Chondrocyte (in vitro differentiated cells): ENCODE measurements around the gene RPUSD4. TPM values are rescaled to one million over a fixed set of nuclear protein-coding genes. Genes with fewer than 3 reads are reported as not detected.

Experiments used
- DNase-seq: peaks from one replicate; pipeline ENCODE4 v3.0.0; 2021; ENCODE audit warnings: mixed read lengths, low spot score
- H3K27ac Mint-ChIP-seq: one replicate; pipeline ENCODE4 v1.8.0; 2021; ENCODE audit warnings: mild to moderate bottlenecking, moderate library complexity, mixed read lengths; ENCODE audit not compliant: unreplicated experiment
- H3K27me3 Mint-ChIP-seq: 2 replicates; pipeline ENCODE4 v1.8.0; 2021; ENCODE audit warnings: low read depth, mixed read lengths
- H3K36me3 Mint-ChIP-seq: 2 replicates; pipeline ENCODE4 v1.8.0; 2021; ENCODE audit warnings: low read depth, mixed read lengths
- H3K4me1 Mint-ChIP-seq: 2 replicates; pipeline ENCODE4 v1.8.0; 2021; ENCODE audit warnings: low read depth, mild to moderate bottlenecking, mixed read lengths
- H3K4me3 Mint-ChIP-seq: one replicate; pipeline ENCODE4 v1.8.0; 2021; ENCODE audit warnings: mild to moderate bottlenecking, moderate library complexity, mixed read lengths; ENCODE audit not compliant: unreplicated experiment
- H3K9me3 Mint-ChIP-seq: 2 replicates; pipeline ENCODE4 v1.8.0; 2021; ENCODE audit warnings: low read depth, mixed read lengths
- CTCF ChIP-seq: fragments of 200-600 bp; sonication (generic); IDR thresholded peaks from 2 replicates; pipeline ENCODE4 v1.5.0; 2021; ENCODE audit warnings: antibody characterized with exemption, mild to moderate bottlenecking, moderate library complexity
- total RNA-seq: library from RNA; stranded (reverse); gene quantifications from 3 replicates; pipeline ENCODE4 v1.2.1, GENCODE V29; 2021

Gene RPUSD4
- total RNA-seq, 1 donor from 2014 or later: 16.2 TPM

GRCh38 chr11:126158054-126158791, 53.2 kb downstream of the RPUSD4 start:
- H3K36me3 Mint-ChIP-seq: no peaks in the 10 kb centered on the region
- no peak for DNase-seq
- no peak overlapping the region for H3K4me3 Mint-ChIP-seq
- TF ChIP-seq CTCF: no peak
- peaks cover 23% of the 10 kb centered on the region for H3K4me1 Mint-ChIP-seq
- H3K27ac Mint-ChIP-seq: no peak overlapping the region
- no peaks in the 10 kb centered on the region for H3K9me3 Mint-ChIP-seq
- H3K27me3 Mint-ChIP-seq: peaks cover 3% of the 10 kb centered on the region

GRCh38 chr11:126157326-126158030, 54.0 kb downstream of the RPUSD4 start:
- H3K36me3 Mint-ChIP-seq: no peaks in the 10 kb centered on the region
- no peak overlapping the region for H3K4me3 Mint-ChIP-seq
- no peak overlapping the region for H3K27ac Mint-ChIP-seq
- H3K9me3 Mint-ChIP-seq: peaks cover 2% of the 10 kb centered on the region
- DNase-seq: peak; percentile 1
- H3K4me1 Mint-ChIP-seq: peaks cover 23% of the 10 kb centered on the region
- no peak for TF ChIP-seq CTCF
- peaks cover 3% of the 10 kb centered on the region for H3K27me3 Mint-ChIP-seq

- Mint-ChIP-seq H3K9me3 (peaks cover 8% of the 10 kb centered on the region), H3K36me3 (peaks cover 4% of the 10 kb centered on the region), H3K27me3 (peaks cover 3% of the 10 kb centered on the region), H3K27ac (no peak overlapping the region), H3K4me1 (peaks cover 20% of the 10 kb centered on the region), H3K4me3 (no peak overlapping the region)
- TF ChIP-seq CTCF: no peak
- peak; percentile 0 for DNase-seq
Measured at GRCh38 chr11:126156814-126157213, 54.6 kb downstream of the RPUSD4 start.

- no peak overlapping the region for H3K27ac Mint-ChIP-seq
- peaks cover 16% of the 10 kb centered on the region for H3K4me1 Mint-ChIP-seq
- peaks cover 4% of the 10 kb centered on the region for H3K36me3 Mint-ChIP-seq
- peaks cover 3% of the 10 kb centered on the region for H3K27me3 Mint-ChIP-seq
- H3K9me3 Mint-ChIP-seq: peaks cover 8% of the 10 kb centered on the region
- no peak for TF ChIP-seq CTCF
- peak; percentile 14 for DNase-seq
- no peak overlapping the region for H3K4me3 Mint-ChIP-seq
Measured at GRCh38 chr11:126155402-126156187, 55.9 kb downstream of the RPUSD4 start.

GRCh38 chr11:126154691-126155090, 56.8 kb downstream of the RPUSD4 start:
- peaks cover 3% of the 10 kb centered on the region for H3K27me3 Mint-ChIP-seq
- H3K27ac Mint-ChIP-seq: no peak overlapping the region
- H3K9me3 Mint-ChIP-seq: peaks cover 8% of the 10 kb centered on the region
- no peak overlapping the region for H3K4me3 Mint-ChIP-seq
- no peak for TF ChIP-seq CTCF
- H3K4me1 Mint-ChIP-seq: peaks cover 22% of the 10 kb centered on the region
- peaks cover 4% of the 10 kb centered on the region for H3K36me3 Mint-ChIP-seq
- no peak for DNase-seq
